CD4-positive, alpha-beta T cell (primary cell): ENCODE results near the gene AGBL5. TPM values are rescaled to one million over a fixed set of nuclear protein-coding genes. Genes with fewer than 3 reads are reported as not detected.
A peak's percentile ranks its signal among the peaks of the same experiment; 100 is the strongest.

Experiments used
- ATAC-seq: fragments of 200-7000 bp; cut with Tn5 transposase; one replicate; pipeline ENCODE4 v1.10.0; 2022; ENCODE audit warnings: mild to moderate bottlenecking; ENCODE audit not compliant: poor library complexity
- CTCF ChIA-PET: fragments of 350-600 bp; sonication (Branson Sonifier 250); formaldehyde crosslinking; loops from one replicate; lab custom pipeline; 2021; ENCODE audit warnings: antibody characterized with exemption, inconsistent platforms; lab: Charles Lee
- POLR2A ChIA-PET: fragments of 350-600 bp; sonication (Branson Sonifier 250); formaldehyde crosslinking; loops from one replicate; lab custom pipeline; 2021; ENCODE audit warnings: antibody characterized with exemption, inconsistent platforms; lab: Charles Lee
- DNase-seq, 14 experiments: peaks; one replicate each; pipeline ENCODE4 v3.0.0-alpha.2; 2013 to 2020; ENCODE audit warnings: mixed read lengths in 2 of 14
- H3K27ac ChIP-seq, 2 donors: one replicate each; pipeline versions ENCODE4 v1.5.1 to v1.7.0; 2013; ENCODE audit warnings: low read length in 2 of 2, low read depth in 1 of 2, mild to moderate bottlenecking in 1 of 2
- H3K27me3 ChIP-seq, 2 experiments: 1 replicate in 1 of 2; 2 replicates in 1 of 2; pipeline versions ENCODE4 v1.6.1 to v1.7.0; 2013; ENCODE audit warnings: low read length in 2 of 2, control low read depth in 1 of 2, mild to moderate bottlenecking in 1 of 2, moderate library complexity in 1 of 2; ENCODE audit not compliant: insufficient read depth in 2 of 2, control insufficient read depth in 1 of 2
- H3K36me3 ChIP-seq: one replicate; pipeline ENCODE4 v1.6.1; 2013; ENCODE audit warnings: low read length, control low read depth; ENCODE audit not compliant: insufficient read depth
- H3K4me1 ChIP-seq: one replicate; pipeline ENCODE4 v1.6.1; 2013; ENCODE audit warnings: low read length, control low read depth; ENCODE audit not compliant: insufficient read depth
- H3K4me3 ChIP-seq: one replicate; pipeline ENCODE4 v1.5.1; 2013; ENCODE audit warnings: mild to moderate bottlenecking, low read length, moderate library complexity
- H3K9me3 ChIP-seq, 2 experiments: 1 replicate in 1 of 2; 2 replicates in 1 of 2; pipeline versions ENCODE4 v1.6.1 to v1.7.0; 2013; ENCODE audit warnings: low read length in 2 of 2, mild to moderate bottlenecking in 2 of 2, control low read depth in 1 of 2, moderate library complexity in 1 of 2; ENCODE audit not compliant: control insufficient read depth in 1 of 2, insufficient read depth in 1 of 2
- H3K27ac Mint-ChIP-seq: one replicate; pipeline ENCODE4 v1.8.0; 2020; ENCODE audit warnings: mixed read lengths
- H3K27me3 Mint-ChIP-seq: one replicate; pipeline ENCODE4 v1.8.0; 2021; ENCODE audit warnings: mixed read lengths
- H3K36me3 Mint-ChIP-seq: one replicate; pipeline ENCODE4 v1.8.0; 2021; ENCODE audit warnings: low read depth, mixed read lengths
- H3K4me1 Mint-ChIP-seq: one replicate; pipeline ENCODE4 v1.8.0; 2021; ENCODE audit warnings: low read depth, mixed read lengths
- H3K4me3 Mint-ChIP-seq: one replicate; pipeline ENCODE4 v1.8.0; 2020; ENCODE audit warnings: mild to moderate bottlenecking, mixed read lengths
- H3K9me3 Mint-ChIP-seq: one replicate; pipeline ENCODE4 v1.8.0; 2020; ENCODE audit warnings: mixed read lengths
- intact Hi-C, 2 experiments: fragments of 100-400 bp; cut with DNase I in 1 of 2; cut with micrococcal nuclease in 1 of 2; formaldehyde crosslinking; loops; one replicate each; pipeline versions ENCODE4 v1.15.1 to v1.9.0; 2023 to 2025; cut with DNase I, micrococcal nuclease
- total RNA-seq, 174 experiments: library from RNA in 2 of 174; stranded (reverse) in 2 of 174; gene quantifications; one replicate each; pipeline ENCODE4 v1.2.3 and lab custom pipeline; 2021 to 2026
- TF ChIP-seq, protein P1 (sequence below): fragments of 200-600 bp; IDR thresholded peaks from one replicate; pipeline ENCODE4 v1.8.0; 2022; ENCODE audit warnings: antibody characterized with exemption, mild to moderate bottlenecking

AGBL5 gene
- total RNA-seq, 2 experiments from 2014 or later = 10.8 to 11.6 TPM

- H3K9me3 Mint-ChIP-seq = no peaks in the 10 kb centered on the region
- Histone ChIP-seq H3K9me3 (no peaks in the 10 kb centered on the region), H3K4me3 (no peak overlapping the region), H3K4me1 (no peaks in the 10 kb centered on the region), H3K27ac (no peak overlapping the region), H3K36me3 (no peaks in the 10 kb centered on the region), H3K27me3 (no peaks in the 10 kb centered on the region)
- ChIA-PET POLR2A (interaction anchor here (1.0 kb wide), 1 partner anchor 55 kb away, joined by 3 read pairs; no protein-coding TSS in a partner anchor), CTCF (interaction anchor here (0.6 to 2.9 kb wide), 9 partner anchors 17 to 263 kb away, joined by 3 to 56 read pairs (median 4); no protein-coding TSS in a partner anchor)
- H3K4me1 Mint-ChIP-seq = no peaks in the 10 kb centered on the region
- no peak overlapping the region for H3K4me3 Mint-ChIP-seq
- no peaks in the 10 kb centered on the region for H3K27me3 Mint-ChIP-seq
- no peaks in the 10 kb centered on the region for H3K36me3 Mint-ChIP-seq
- H3K27ac Mint-ChIP-seq = no peak overlapping the region
- TF ChIP-seq, protein P1, sequence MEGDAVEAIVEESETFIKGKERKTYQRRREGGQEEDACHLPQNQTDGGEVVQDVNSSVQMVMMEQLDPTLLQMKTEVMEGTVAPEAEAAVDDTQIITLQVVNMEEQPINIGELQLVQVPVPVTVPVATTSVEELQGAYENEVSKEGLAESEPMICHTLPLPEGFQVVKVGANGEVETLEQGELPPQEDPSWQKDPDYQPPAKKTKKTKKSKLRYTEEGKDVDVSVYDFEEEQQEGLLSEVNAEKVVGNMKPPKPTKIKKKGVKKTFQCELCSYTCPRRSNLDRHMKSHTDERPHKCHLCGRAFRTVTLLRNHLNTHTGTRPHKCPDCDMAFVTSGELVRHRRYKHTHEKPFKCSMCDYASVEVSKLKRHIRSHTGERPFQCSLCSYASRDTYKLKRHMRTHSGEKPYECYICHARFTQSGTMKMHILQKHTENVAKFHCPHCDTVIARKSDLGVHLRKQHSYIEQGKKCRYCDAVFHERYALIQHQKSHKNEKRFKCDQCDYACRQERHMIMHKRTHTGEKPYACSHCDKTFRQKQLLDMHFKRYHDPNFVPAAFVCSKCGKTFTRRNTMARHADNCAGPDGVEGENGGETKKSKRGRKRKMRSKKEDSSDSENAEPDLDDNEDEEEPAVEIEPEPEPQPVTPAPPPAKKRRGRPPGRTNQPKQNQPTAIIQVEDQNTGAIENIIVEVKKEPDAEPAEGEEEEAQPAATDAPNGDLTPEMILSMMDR = peak; percentile 66
- DNase-seq (peak in 13 of 14 experiments; percentile 15 to 69 (median 29)), ATAC-seq (no peak)
- intact Hi-C loops = loop anchor here (1.0 to 2.0 kb wide), 2 partner anchors 56 to 170 kb away; no protein-coding TSS in a partner anchor
These were observed 34.6 kb upstream of the AGBL5 start for GRCh38 chr2:27016801-27017325.

DNA sequence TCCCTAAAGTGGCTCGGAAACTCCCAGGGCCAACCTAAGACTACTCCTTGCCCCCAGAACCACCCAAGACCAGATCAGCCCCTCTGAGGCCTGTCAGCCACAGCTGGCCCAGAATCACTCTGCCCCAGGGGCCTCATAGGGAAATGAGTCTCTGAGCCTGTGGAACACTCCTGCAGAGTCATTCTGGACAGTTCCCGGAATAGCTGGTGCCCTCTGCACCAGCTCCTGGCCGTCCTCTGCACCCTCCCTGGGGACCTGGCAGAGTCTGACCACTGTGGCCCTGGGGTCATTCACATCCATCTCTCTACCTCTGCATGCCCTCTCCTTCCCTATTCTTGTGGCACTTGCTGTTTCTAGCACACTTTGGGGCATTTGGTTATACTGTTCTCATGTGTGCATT, 33.3 kb upstream of the AGBL5 start:
- Mint-ChIP-seq H3K27ac (no peak overlapping the region), H3K9me3 (no peaks in the 10 kb centered on the region), H3K4me3 (no peak overlapping the region), H3K36me3 (no peaks in the 10 kb centered on the region), H3K27me3 (no peaks in the 10 kb centered on the region), H3K4me1 (no peaks in the 10 kb centered on the region)
- Histone ChIP-seq H3K27me3 (no peaks in the 10 kb centered on the region), H3K4me3 (no peak overlapping the region), H3K9me3 (no peaks in the 10 kb centered on the region), H3K27ac (no peak overlapping the region), H3K4me1 (no peaks in the 10 kb centered on the region), H3K36me3 (peaks cover 3% of the 10 kb centered on the region)
- intact Hi-C loops = no loop called here
- POLR2A ChIA-PET = no interaction called here
- ATAC-seq = no peak
- CTCF ChIA-PET = no interaction called here
- TF ChIP-seq, protein P1 = no peak
- no peak for DNase-seq

DNA sequence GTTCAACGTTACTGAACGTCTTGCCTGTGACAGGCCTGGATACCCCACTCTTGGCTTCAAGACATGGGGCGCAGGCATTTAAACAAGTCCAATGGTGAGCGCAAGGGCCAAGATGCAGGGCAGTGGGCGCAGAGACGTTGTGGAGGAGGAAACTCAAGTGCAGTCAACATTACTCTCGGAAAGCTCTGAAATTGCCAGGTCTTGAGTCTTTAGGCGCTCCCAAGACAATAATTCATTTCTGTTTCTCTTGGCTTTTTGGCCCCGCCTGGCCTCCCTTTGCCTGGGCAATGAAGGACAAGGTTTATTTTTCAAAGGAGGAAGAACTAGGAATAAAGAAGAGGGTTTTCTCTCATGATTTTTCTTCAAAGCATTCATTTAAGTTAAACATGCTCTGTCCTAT, 32.0 kb upstream of the AGBL5 start:
- ChIA-PET CTCF (no interaction called here), POLR2A (no interaction called here)
- Histone ChIP-seq H3K27me3 (no peaks in the 10 kb centered on the region), H3K4me3 (no peak overlapping the region), H3K4me1 (no peaks in the 10 kb centered on the region), H3K27ac (no peak overlapping the region), H3K9me3 (no peaks in the 10 kb centered on the region), H3K36me3 (peaks cover 3% of the 10 kb centered on the region)
- H3K27me3 Mint-ChIP-seq = no peaks in the 10 kb centered on the region
- H3K4me1 Mint-ChIP-seq = no peaks in the 10 kb centered on the region
- TF ChIP-seq, protein P1 = no peak
- no peak for DNase-seq
- H3K27ac Mint-ChIP-seq = no peak overlapping the region
- no peaks in the 10 kb centered on the region for H3K9me3 Mint-ChIP-seq
- H3K4me3 Mint-ChIP-seq = no peak overlapping the region
- no peaks in the 10 kb centered on the region for H3K36me3 Mint-ChIP-seq
- ATAC-seq = no peak
- intact Hi-C loops = no loop called here
